SK-N-SH treated with all-trans-retinoic acid at 6 μM for 48 hours (cell line): ENCODE measurements around the gene ANKS1A.

Source experiments
- ATAC-seq: fragments of 200-7000 bp; cut with Tn5 transposase; 3 replicates; pipeline ENCODE4 v1.9.1; 2020; ENCODE audit warnings: mild to moderate bottlenecking, moderate library complexity
- CREB5 ChIP-seq: fragments of 250-450 bp; sonication (Bioruptor Pico); IDR thresholded peaks from 2 replicates; pipeline ENCODE4 v1.5.1; 2020; ENCODE audit warnings: low read depth, mild to moderate bottlenecking, moderate library complexity
- CSDC2 ChIP-seq: fragments of 250-450 bp; sonication (Bioruptor Pico); IDR thresholded peaks from 2 replicates; pipeline ENCODE4 v1.5.0; 2020; ENCODE audit warnings: mild to moderate bottlenecking, moderate library complexity
- CSRNP3 ChIP-seq: fragments of 250-450 bp; sonication (Bioruptor Pico); IDR thresholded peaks from 2 replicates; pipeline ENCODE4 v1.5.1; 2021; ENCODE audit warnings: mild to moderate bottlenecking, moderate library complexity
- ESRRG ChIP-seq: fragments of 250-450 bp; sonication (Bioruptor Pico); IDR thresholded peaks from 2 replicates; pipeline ENCODE4 v1.6.1; 2021; ENCODE audit warnings: mild to moderate bottlenecking
- GLIS3 ChIP-seq: fragments of 250-450 bp; sonication (Bioruptor Pico); IDR thresholded peaks from 2 replicates; pipeline ENCODE4 v1.5.0; 2020; ENCODE audit warnings: mild to moderate bottlenecking, moderate library complexity
- ISL1 ChIP-seq: fragments of 250-450 bp; sonication (Bioruptor Pico); IDR thresholded peaks from 2 replicates; pipeline ENCODE4 v2.1.2; 2022; ENCODE audit warnings: mild to moderate bottlenecking, moderate library complexity
- OSR1 ChIP-seq: fragments of 250-450 bp; sonication (Bioruptor Pico); IDR thresholded peaks from 2 replicates; pipeline ENCODE4 v1.8.0; 2022; ENCODE audit warnings: moderate library complexity, mild to moderate bottlenecking, inconsistent platforms
- PATZ1 ChIP-seq: fragments of 250-450 bp; sonication (Bioruptor Pico); IDR thresholded peaks from 2 replicates; pipeline ENCODE4 v1.8.0; 2020; ENCODE audit warnings: mild to moderate bottlenecking, moderate library complexity, borderline replicate concordance
- POU6F1 ChIP-seq: fragments of 250-450 bp; sonication (Bioruptor Pico); IDR thresholded peaks from 2 replicates; pipeline ENCODE4 v1.8.0; 2021; ENCODE audit warnings: low read depth, mild to moderate bottlenecking, moderate library complexity, borderline replicate concordance
- PPARA ChIP-seq: fragments of 250-450 bp; sonication (Bioruptor Pico); IDR thresholded peaks from 2 replicates; pipeline ENCODE4 v1.5.0; 2020; ENCODE audit warnings: mild to moderate bottlenecking, borderline replicate concordance
- RARB ChIP-seq: fragments of 250-450 bp; sonication (Bioruptor Pico); IDR thresholded peaks from 2 replicates; pipeline ENCODE4 v1.8.0; 2021; ENCODE audit warnings: mild to moderate bottlenecking, moderate library complexity
- SNAI2 ChIP-seq: fragments of 250-450 bp; sonication (Bioruptor Pico); IDR thresholded peaks from 2 replicates; pipeline ENCODE4 v1.5.0; 2020; ENCODE audit warnings: mild to moderate bottlenecking, moderate library complexity
- TOX ChIP-seq: fragments of 250-450 bp; sonication (Bioruptor Pico); IDR thresholded peaks from 2 replicates; pipeline ENCODE4 v1.8.0; 2021; ENCODE audit warnings: mild to moderate bottlenecking, moderate library complexity, borderline replicate concordance
- TSHZ2 ChIP-seq: fragments of 250-450 bp; sonication (Bioruptor Pico); IDR thresholded peaks from 2 replicates; pipeline ENCODE4 v1.5.0; 2020; ENCODE audit warnings: mild to moderate bottlenecking, moderate library complexity
- ZC3H10 ChIP-seq: fragments of 250-450 bp; sonication (Bioruptor Pico); IDR thresholded peaks from 2 replicates; pipeline ENCODE4 v1.5.1; 2021; ENCODE audit warnings: mild to moderate bottlenecking, moderate library complexity
- ZFP3 ChIP-seq: fragments of 250-450 bp; sonication (Bioruptor Pico); IDR thresholded peaks from 2 replicates; pipeline ENCODE4 v1.5.0; 2020; ENCODE audit warnings: mild to moderate bottlenecking, moderate library complexity
- ZNF565 ChIP-seq: fragments of 450-650 bp; formaldehyde crosslinking; conservative IDR thresholded peaks from 2 replicates; pipeline ENCODE4 v1.5.0; 2020; ENCODE audit warnings: low read depth, mild to moderate bottlenecking, moderate library complexity
- ZNF70 ChIP-seq: fragments of 450-650 bp; formaldehyde crosslinking; IDR thresholded peaks from 2 replicates; pipeline ENCODE4 v1.5.0; 2020; ENCODE audit warnings: mild to moderate bottlenecking, moderate library complexity
- ZNF8 ChIP-seq: fragments of 450-650 bp; formaldehyde crosslinking; IDR thresholded peaks from 2 replicates; pipeline ENCODE4 v1.5.0; 2020; ENCODE audit warnings: mild to moderate bottlenecking, moderate library complexity

The ANKS1A gene

GRCh38 chr6:35077713-35078105 is 188.7 kb downstream of the ANKS1A start (continued):
- no peak for TF ChIP-seq SNAI2 (CRISPR knock-in tag)

GRCh38 chr6:35078226-35078850 is 189.3 kb downstream of the ANKS1A start:
- ATAC-seq = no peak

GRCh38 chr6:35078896-35079295 is 189.8 kb downstream of the ANKS1A start:
- ATAC-seq = no peak
- no peak for TF ChIP-seq CSRNP3 (CRISPR knock-in tag)
- no peak for TF ChIP-seq ZNF8 (CRISPR knock-in tag)
- no peak for TF ChIP-seq ZFP3
- no peak for TF ChIP-seq GLIS3 (CRISPR knock-in tag)
- TF ChIP-seq CSDC2 (CRISPR knock-in tag) = no peak
- no peak for TF ChIP-seq RARB
- no peak for TF ChIP-seq ZC3H10 (CRISPR knock-in tag)
- no peak for TF ChIP-seq ESRRG
- TF ChIP-seq ISL1 (CRISPR knock-in tag) = no peak
- no peak for TF ChIP-seq ZNF565 (CRISPR knock-in tag)
- no peak for TF ChIP-seq ZNF70 (CRISPR knock-in tag)
- TF ChIP-seq TSHZ2 = no peak
- no peak for TF ChIP-seq PPARA (CRISPR knock-in tag)
- no peak for TF ChIP-seq TOX (CRISPR knock-in tag)
- TF ChIP-seq PATZ1 (CRISPR knock-in tag) = no peak
- TF ChIP-seq CREB5 = no peak
- no peak for TF ChIP-seq OSR1
- TF ChIP-seq, all 23 proteins: peak for 0

More at GRCh38 chr6:35078226-35078850, 189.3 kb downstream of the ANKS1A start:
- no peak for TF ChIP-seq RARB

GRCh38 chr6:35079311-35080000 is 190.4 kb downstream of the ANKS1A start:
- no peak for ATAC-seq
- no peak for TF ChIP-seq POU6F1 (CRISPR knock-in tag)
